Adipocyte (in vitro differentiated cells): ENCODE results near the gene CERS2.

Experiments used
- DNase-seq: peaks from one replicate; pipeline ENCODE4 v3.0.0-alpha.2; 2015; ENCODE audit warnings: low read depth
- H3K27me3 ChIP-seq: replicated peaks from 2 replicates; pipeline ENCODE4 v1.7.0; 2013; ENCODE audit warnings: mild to moderate bottlenecking, low read length, moderate library complexity; ENCODE audit not compliant: control insufficient read depth, insufficient read depth
- H3K36me3 ChIP-seq: 2 replicates; pipeline ENCODE4 v1.7.0; 2013; ENCODE audit warnings: low read length, mild to moderate bottlenecking, moderate library complexity; ENCODE audit not compliant: control insufficient read depth, insufficient read depth, severe bottlenecking
- H3K4me1 ChIP-seq: 2 replicates; pipeline ENCODE4 v1.7.0; 2013; ENCODE audit warnings: mild to moderate bottlenecking, low read length, moderate library complexity; ENCODE audit not compliant: control insufficient read depth, insufficient read depth
- H3K4me3 ChIP-seq: 2 replicates; pipeline ENCODE4 v1.7.0; 2013; ENCODE audit warnings: mild to moderate bottlenecking, low read length, moderate library complexity
- H3K9ac ChIP-seq: 2 replicates; pipeline ENCODE4 v1.7.0; 2013; ENCODE audit warnings: mild to moderate bottlenecking, low read length, moderate library complexity
- H3K9me3 ChIP-seq: 2 replicates; pipeline ENCODE4 v1.7.0; 2013; ENCODE audit warnings: mild to moderate bottlenecking, low read length, moderate library complexity; ENCODE audit not compliant: control insufficient read depth

Gene CERS2

GRCh38 chr1:150927624-150928023, 47.0 kb downstream of the CERS2 start:
- Histone ChIP-seq H3K9me3 (peaks cover 8% of the 10 kb centered on the region), H3K27me3 (no peaks in the 10 kb centered on the region), H3K9ac (no peak overlapping the region), H3K4me1 (peaks cover 19% of the 10 kb centered on the region), H3K4me3 (no peak overlapping the region), H3K36me3 (peaks cover 35% of the 10 kb centered on the region)
- no peak for DNase-seq

DNA sequence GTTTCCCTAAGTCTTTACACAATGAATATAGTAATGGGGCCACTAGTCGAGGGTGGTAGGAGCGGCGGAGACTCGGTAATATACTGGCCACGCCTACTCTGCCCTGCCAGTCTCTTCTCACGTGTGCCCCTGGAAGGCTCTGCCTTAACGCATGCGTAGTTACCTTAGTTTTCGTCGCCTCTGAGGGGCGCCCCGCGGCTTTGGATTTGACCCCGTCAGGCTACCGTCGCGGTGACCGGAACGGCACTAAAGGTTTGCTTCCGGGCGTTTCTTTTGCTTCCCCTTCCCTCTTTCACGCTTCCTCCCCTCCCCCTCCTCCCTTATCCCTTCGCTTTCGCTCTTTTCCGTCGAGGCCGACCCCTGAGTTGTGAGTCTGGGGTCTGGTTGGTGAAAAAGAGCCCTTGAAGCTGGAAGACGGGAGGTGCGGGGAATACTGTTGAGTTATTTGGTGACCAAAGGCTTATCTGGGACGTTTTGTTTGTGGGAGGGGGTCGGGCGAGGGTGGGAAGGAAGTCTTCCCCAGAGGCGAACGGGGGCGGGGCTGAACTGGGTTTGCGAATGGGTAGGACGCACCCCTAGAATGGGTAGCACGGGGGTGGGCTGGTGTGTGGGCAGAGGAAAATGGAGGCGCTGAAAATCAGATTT, 48.4 kb downstream of the CERS2 start, which contains the start of gene SETDB1:
SETDB1 (plus strand) TSS at position 267 of the 645 bp plus-strand sequence. CDS start 1,352 bp downstream, outside the sequence.
- Histone ChIP-seq H3K36me3 (peaks cover 22% of the 10 kb centered on the region), H3K9me3 (no peaks in the 10 kb centered on the region), H3K27me3 (no peaks in the 10 kb centered on the region), H3K9ac (peak within 1 kb of the TSS; percentile 96), H3K4me1 (peaks cover 20% of the 10 kb centered on the region), H3K4me3 (peak within 1 kb of the TSS; percentile 97)
- peak; percentile 97 for DNase-seq

DNA sequence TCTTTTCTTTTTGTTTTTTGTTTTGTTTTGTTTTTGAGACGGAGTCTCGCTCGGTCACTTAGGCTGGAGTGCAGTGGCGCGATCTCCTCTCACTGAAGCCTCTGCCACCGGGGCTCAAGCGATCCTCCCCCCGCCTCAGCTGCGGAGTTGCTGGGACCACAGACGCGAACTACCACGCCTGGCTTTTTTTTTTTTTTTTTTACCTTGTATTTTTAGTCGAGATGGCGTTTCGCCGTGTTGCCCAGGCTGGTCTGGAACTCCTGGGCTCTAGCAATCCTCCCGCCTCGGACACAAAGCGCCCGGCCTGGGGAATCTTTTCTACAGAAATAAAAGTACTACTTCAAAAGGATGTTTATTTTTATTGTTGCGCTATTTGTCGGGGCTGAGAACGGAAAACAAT, 49.6 kb downstream of the CERS2 start:
- DNase-seq, result no peak
- Histone ChIP-seq H3K4me1 (peaks cover 20% of the 10 kb centered on the region), H3K9ac (no peak overlapping the region), H3K27me3 (no peaks in the 10 kb centered on the region), H3K4me3 (peak overlapping the region; percentile 97), H3K36me3 (peaks cover 11% of the 10 kb centered on the region), H3K9me3 (no peaks in the 10 kb centered on the region)

DNA sequence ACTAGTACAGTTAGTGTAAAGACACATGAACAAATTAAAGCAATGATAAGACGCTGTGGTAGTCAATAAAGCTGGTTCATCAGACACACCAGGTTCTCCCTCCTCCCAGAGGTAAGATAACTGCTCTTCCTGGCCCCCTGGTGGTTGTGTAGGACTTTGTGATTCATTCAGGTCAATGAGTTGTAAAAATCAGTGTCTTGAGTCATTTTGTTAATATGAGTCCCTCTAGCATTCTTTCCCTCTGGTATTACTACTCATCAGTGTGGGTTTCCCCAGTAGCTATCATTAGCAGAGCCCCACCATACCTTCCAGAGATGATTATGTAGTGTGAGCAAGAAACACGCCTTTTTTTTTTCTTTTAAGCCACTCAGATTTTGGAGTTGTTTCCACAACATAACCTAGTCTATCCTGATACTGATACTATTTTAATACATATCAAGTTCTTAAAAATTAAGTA, 52.1 kb downstream of the CERS2 start:
- Histone ChIP-seq H3K27me3 (no peaks in the 10 kb centered on the region), H3K36me3 (no peaks in the 10 kb centered on the region)
- DNase-seq, result peak; percentile 93

GRCh38 chr1:150917387-150917786, 57.2 kb downstream of the CERS2 start:
- Histone ChIP-seq H3K4me1 (no peaks in the 10 kb centered on the region), H3K9ac (no peak overlapping the region), H3K9me3 (no peaks in the 10 kb centered on the region), H3K27me3 (no peaks in the 10 kb centered on the region), H3K4me3 (no peak overlapping the region), H3K36me3 (no peaks in the 10 kb centered on the region)
- DNase-seq, result no peak

More for the DNA sequence above, 52.1 kb downstream of the CERS2 start:
- H3K4me1 ChIP-seq, result peaks cover 13% of the 10 kb centered on the region
- H3K9me3 ChIP-seq, result no peaks in the 10 kb centered on the region
- H3K9ac ChIP-seq, result no peak overlapping the region
- H3K4me3 ChIP-seq, result no peak overlapping the region
